K562 (cell line): Measurements from ENCODE around the gene LPGAT1. TPM values are rescaled to one million over a fixed set of nuclear protein-coding genes. Genes with fewer than 3 reads are reported as not detected.
A peak's percentile ranks its signal among the peaks of the same experiment; 100 is the strongest.

Experiments used
- ATAC-seq: fragments of 200-7000 bp; cut with Tn5 transposase; 3 replicates; pipeline ENCODE4 v1.9.1; 2020; ENCODE audit warnings: moderate library complexity
- BruUV-seq: library from RNA; stranded (reverse); fragments of 400-500 nt; replicated peaks from 2 replicates; lab custom pipeline; 2021; lab: Mats Ljungman, UMichigan
- CTCF ChIA-PET: fragments of 300-600 bp; formaldehyde crosslinking; extraction: SDS; loops from one replicate; lab custom pipeline; 2021; ENCODE audit warnings: low intra/inter-chr PET ratio; lab: Yijun Ruan, JAX
- POLR2A ChIA-PET: fragments of 300-600, 350-650 bp; sonication (Branson Sonifier 250); formaldehyde crosslinking; extraction: SDS; loops from one replicate; lab custom pipeline; 2021; ENCODE audit warnings: antibody characterized with exemption, inconsistent platforms; lab: Yijun Ruan, JAX
- DNase-seq, 4 experiments: peaks; one replicate each; pipeline versions ENCODE4 v3.0.0 to v3.0.0-alpha.2; 2011 to 2018; ENCODE audit warnings: low spot score in 3 of 4, mixed read lengths in 3 of 4; ENCODE audit errors: extremely low read depth in 1 of 4
- FAIRE-seq: peaks from 2 replicates; lab custom pipeline; 2011; peaks lifted over from hg19 to GRCh38; lab: Jason Lieb, UNC
- H2AFZ ChIP-seq: 2 replicates; pipeline ENCODE4 v1.6.0; 2011; ENCODE audit warnings: low read depth, low read length, control low read depth, inconsistent platforms
- H3K27ac ChIP-seq: fragments of 200-600 bp; 3 replicates; pipeline ENCODE4 v1.8.0; 2011; ENCODE audit warnings: low read depth, mild to moderate bottlenecking, control low read depth, inconsistent platforms, low read length, moderate library complexity, mixed read lengths; ENCODE audit errors: extremely low read depth
- H3K27me3 ChIP-seq, 2 experiments: fragments of 300-600 bp in 1 of 2; 2 replicates in 1 of 2; 3 replicates in 1 of 2; pipeline versions ENCODE4 v1.6.0 to v1.8.0; 2011; ENCODE audit warnings: inconsistent platforms in 2 of 2, low read length in 2 of 2, mild to moderate bottlenecking in 1 of 2, mixed read lengths in 1 of 2, moderate library complexity in 1 of 2; ENCODE audit not compliant: control insufficient read depth in 2 of 2, insufficient read depth in 2 of 2
- H3K36me3 ChIP-seq: fragments of 300-600 bp; 3 replicates; pipeline ENCODE4 v1.8.0; 2011; ENCODE audit warnings: mild to moderate bottlenecking, low read length, inconsistent platforms; ENCODE audit not compliant: control insufficient read depth, insufficient read depth
- H3K4me1 ChIP-seq, 2 experiments: fragments of 200-600 bp in 1 of 2; replicated peaks in 1 of 2; 2 replicates in 1 of 2; 3 replicates in 1 of 2; pipeline versions ENCODE4 v1.5.1 to v1.8.0; 2011; ENCODE audit warnings: inconsistent platforms in 2 of 2, low read length in 2 of 2, mild to moderate bottlenecking in 1 of 2, mixed read lengths in 1 of 2, moderate library complexity in 1 of 2; ENCODE audit not compliant: control insufficient read depth in 2 of 2, insufficient read depth in 2 of 2
- H3K4me2 ChIP-seq: 2 replicates; pipeline ENCODE4 v1.6.1; 2011; ENCODE audit warnings: low read length, control low read depth, inconsistent platforms, mixed read lengths; ENCODE audit not compliant: insufficient read depth
- H3K4me3 ChIP-seq: fragments of 200-600 bp; sonication (generic), shearing (Covaris generic); 2 replicates; pipeline ENCODE4 v1.5.1; 2016; ENCODE audit warnings: control low read depth, inconsistent platforms
- H3K79me2 ChIP-seq: fragments of 200-600 bp; 3 replicates; pipeline ENCODE4 v1.8.0; 2011; ENCODE audit warnings: low read length, inconsistent platforms; ENCODE audit not compliant: control insufficient read depth, insufficient read depth
- H3K9ac ChIP-seq, 2 experiments: 2 replicates each; pipeline versions ENCODE4 v1.6.0 to v1.6.1; 2011; ENCODE audit warnings: low read depth in 2 of 2, low read length in 2 of 2, control low read depth in 1 of 2, inconsistent platforms in 1 of 2, mild to moderate bottlenecking in 1 of 2, mixed read lengths in 1 of 2; ENCODE audit not compliant: insufficient read depth in 1 of 2
- H3K9me1 ChIP-seq: one replicate; pipeline ENCODE4 v1.6.0; 2011; ENCODE audit warnings: inconsistent platforms, mild to moderate bottlenecking, low read length, moderate library complexity; ENCODE audit not compliant: control insufficient read depth, insufficient read depth
- H3K9me3 ChIP-seq: replicated peaks from 2 replicates; pipeline ENCODE4 v1.5.1; 2011; ENCODE audit warnings: low read depth, low read length, inconsistent platforms; ENCODE audit not compliant: control insufficient read depth, insufficient read depth
- H4K20me1 ChIP-seq: replicated peaks from 2 replicates; pipeline ENCODE4 v1.6.1; 2011; ENCODE audit warnings: low read length, inconsistent platforms, mixed read lengths; ENCODE audit not compliant: control insufficient read depth, insufficient read depth
- ARNT ChIP-seq, 2 experiments: fragments of 450-650 bp; IDR thresholded peaks; 2 replicates each; pipeline ENCODE4 v1.6.1; 2016; ENCODE audit warnings: mild to moderate bottlenecking in 1 of 2
- CBFA2T2 ChIP-seq: fragments of 450-650 bp; conservative IDR thresholded peaks from 2 replicates; pipeline ENCODE4 v1.6.1; 2017; ENCODE audit warnings: mild to moderate bottlenecking
- CBFA2T3 ChIP-seq: fragments of 450-650 bp; IDR thresholded peaks from 2 replicates; pipeline ENCODE4 v1.6.1; 2017
- HDAC3 ChIP-seq: fragments of 450-650 bp; IDR thresholded peaks from 2 replicates; pipeline ENCODE4 v1.6.1; 2018; ENCODE audit warnings: borderline replicate concordance, mild to moderate bottlenecking, moderate library complexity; ENCODE audit not compliant: partially characterized antibody
- LEF1 ChIP-seq: fragments of 450-650 bp; IDR thresholded peaks from 2 replicates; pipeline ENCODE4 v1.6.1; 2016; ENCODE audit warnings: mild to moderate bottlenecking
- MTA2 ChIP-seq: fragments of 450-650 bp; IDR thresholded peaks from 2 replicates; pipeline ENCODE4 v1.6.1; 2016; ENCODE audit warnings: low read depth
- NCOR1 ChIP-seq: fragments of 450-650 bp; IDR thresholded peaks from 2 replicates; pipeline ENCODE4 v1.6.1; 2016; ENCODE audit warnings: mild to moderate bottlenecking, moderate library complexity
- RBM17 ChIP-seq: fragments of 200-400 bp; formaldehyde crosslinking; IDR thresholded peaks from 2 replicates; pipeline ENCODE4 v1.6.1; 2017; ENCODE audit warnings: low read depth, mild to moderate bottlenecking, low read length, borderline replicate concordance
- SMARCB1 ChIP-seq: IDR thresholded peaks from 2 replicates; pipeline ENCODE4 v1.6.1; 2011; ENCODE audit warnings: improper control_type of control experiment, low read depth; ENCODE audit not compliant: insufficient read length
- SOX6 ChIP-seq: fragments of 450-650 bp; IDR thresholded peaks from 2 replicates; pipeline ENCODE4 v1.6.1; 2014; ENCODE audit warnings: mild to moderate bottlenecking
- TGIF2 ChIP-seq: sonication (generic); formaldehyde crosslinking; IDR thresholded peaks from 2 replicates; pipeline ENCODE4 v1.8.1; 2022; ENCODE audit warnings: mild to moderate bottlenecking, missing genetic modification reagents, moderate library complexity
- TRIM24 ChIP-seq, 2 experiments: fragments of 450-650 bp; IDR thresholded peaks; 2 replicates each; pipeline ENCODE4 v1.6.1; 2016
- ZBTB8A ChIP-seq: fragments of 450-650 bp; IDR thresholded peaks from 2 replicates; pipeline ENCODE4 v1.6.1; 2018; ENCODE audit warnings: mild to moderate bottlenecking, moderate library complexity; ENCODE audit not compliant: partially characterized antibody
- ZNF232 ChIP-seq: sonication (generic); formaldehyde crosslinking; IDR thresholded peaks from 2 replicates; pipeline ENCODE4 v1.8.0; 2022; ENCODE audit warnings: mild to moderate bottlenecking, missing genetic modification reagents
- ZNF263 ChIP-seq: sonication (generic); formaldehyde crosslinking; IDR thresholded peaks from 2 replicates; pipeline ENCODE4 v1.8.0; 2022; ENCODE audit warnings: mild to moderate bottlenecking, missing genetic modification reagents, borderline replicate concordance
- ZNF316 ChIP-seq: fragments of 450-650 bp; IDR thresholded peaks from 2 replicates; pipeline ENCODE4 v1.6.1; 2016
- ZSCAN32 ChIP-seq: fragments of 450-650 bp; formaldehyde crosslinking; IDR thresholded peaks from 2 replicates; pipeline ENCODE4 v1.4.0; 2020; ENCODE audit warnings: mild to moderate bottlenecking, moderate library complexity
- WGBS: fragments of 100-300 bp; shearing (Covaris generic); methylation state at CpG from one replicate; pipeline ENCODE4 v1.1.6; 2016; ENCODE audit warnings: low coverage, mixed read lengths; ENCODE audit not compliant: insufficient coverage; ENCODE audit errors: missing lambda C conversion rate; 5-methylcytosine and 5-hydroxymethylcytosine counted together
- in situ Hi-C: fragments of 300-500 bp; cut with MboI; formaldehyde crosslinking; loops from 4 replicates; pipeline ENCODE4 v1.15.0; 2018; ENCODE audit warnings: inconsistent platforms, mixed read lengths
- intact Hi-C: fragments of 100-400 bp; cut with micrococcal nuclease; formaldehyde crosslinking; loops from 2 replicates; pipeline ENCODE4 v1.14.2; 2022
- polyA plus RNA-seq, 8 experiments: library from polyadenylated mRNA; depleted of rRNA in 4 of 8; stranded (reverse) in 5 of 8; unstranded in 3 of 8; fragments of >200 nt; fragmentation: Nextera tagmentation in 2 of 8; fragmentation: Illumina TruSeq in 1 of 8; extraction: Ambion mirVana in 2 of 8; extraction: Trizol in 1 of 8; gene quantifications; 2 replicates each; pipeline versions ENCODE4 v1.2.1 to v1.2.3, GENCODE V29; 2011 to 2014; ENCODE audit warnings: inconsistent platforms in 1 of 8, missing spikeins in 1 of 8
- total RNA-seq, 7 experiments: library from RNA; depleted of rRNA in 6 of 7; stranded (reverse); fragments of >200 nt in 6 of 7; fragmentation: Illumina TruSeq in 2 of 7; extraction: Trizol in 2 of 7; gene quantifications; 2 replicates each; pipeline versions ENCODE4 v1.2.1 to v1.2.3, GENCODE V29; 2011 to 2021; ENCODE audit warnings: low replicate concordance in 1 of 7
- TF ChIP-seq, protein P1 (sequence below): fragments of 450-650 bp; formaldehyde crosslinking; IDR thresholded peaks from 2 replicates; pipeline ENCODE4 v1.4.0; 2020; ENCODE audit warnings: mild to moderate bottlenecking, moderate library complexity
- TF ChIP-seq, protein P2 (sequence below), 3 experiments: fragments of 200-800 bp in 1 of 3; fragments of 250-450 bp in 1 of 3; fragments of 450-650 bp in 1 of 3; sonication (Bioruptor Pico) in 1 of 3; sonication (Bioruptor generic) in 1 of 3; formaldehyde crosslinking in 1 of 3; IDR thresholded peaks; 2 replicates each; pipeline versions ENCODE4 v1.6.1 to v1.8.0; 2016 to 2022; ENCODE audit warnings: mild to moderate bottlenecking in 2 of 3, missing genetic modification characterization in 2 of 3, missing compliant biosample characterization in 1 of 3, moderate library complexity in 1 of 3

Gene LPGAT1
- total and polyA plus RNA-seq, 9 of the 15 experiments (the other 6 are each of a cell fraction or from before 2014, with no cell fraction given) = 5.7 to 31.4 (median 16.3) TPM

DNA sequence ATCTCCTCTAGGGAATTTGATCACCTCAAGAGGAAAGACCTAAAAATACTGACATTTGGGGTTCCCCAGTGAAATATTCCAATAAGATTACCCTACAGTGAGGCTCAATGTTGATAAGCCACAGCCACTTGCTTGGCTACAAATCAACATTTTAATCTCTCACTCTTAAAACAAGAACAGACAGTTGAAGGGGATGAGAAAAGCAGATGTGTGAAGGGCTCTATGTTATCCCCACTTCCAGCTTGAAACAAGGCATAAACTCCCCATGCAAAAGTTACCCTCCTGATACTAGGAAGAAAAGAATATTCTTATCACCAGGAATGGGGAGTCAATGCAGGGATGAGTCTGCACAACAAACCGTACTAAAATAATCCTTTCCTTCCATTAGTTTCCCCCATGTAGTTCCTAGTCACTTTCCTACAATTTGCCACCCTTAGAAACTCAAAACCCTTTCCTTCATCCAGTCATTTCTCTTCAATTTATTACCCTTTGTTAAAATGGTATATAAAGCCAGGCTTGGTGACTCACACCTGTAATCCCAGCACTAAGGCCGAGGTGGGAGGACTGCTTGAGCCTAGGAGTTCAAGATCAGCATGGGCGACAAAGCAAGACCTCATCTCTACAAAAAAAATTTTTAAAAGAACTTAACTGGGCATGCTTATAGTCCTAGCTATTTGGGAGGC, 29.5 kb downstream of the LPGAT1 start:
- no peak overlapping the region for H3K9ac ChIP-seq
- WGBS = 17% methylated on average over 3 of the region's 3 CpGs
- intact Hi-C loops (no loop called here), in situ Hi-C loops (no loop called here)
- no TSS peak for BruUV-seq
- no peak overlapping the region for H3K4me3 ChIP-seq
- ChIA-PET POLR2A (interaction anchor here (0.8 kb wide), 1 partner anchor 28 kb away, joined by 3 read pairs; no protein-coding TSS in a partner anchor), CTCF (no interaction called here)
- ATAC-seq (peak; percentile 71), DNase-seq (peak in 3 of 4 experiments; percentile 20 to 58 (median 23)), FAIRE-seq (peak; percentile 71)
- no peaks in the 10 kb centered on the region for H4K20me1 ChIP-seq
- H3K9me3 ChIP-seq = peaks cover 6% of the 10 kb centered on the region; the same call in 1 of the 2 replicates
- no peak overlapping the region for H2AFZ ChIP-seq
- peak overlapping the region; percentile 26 for H3K4me2 ChIP-seq
- H3K79me2 ChIP-seq = no peaks in the 10 kb centered on the region; the same call in 2 of the 3 replicates
- peak overlapping the region; percentile 40; the same call in 1 of the 3 replicates for H3K27ac ChIP-seq
- H3K27me3 ChIP-seq = no peaks in the 10 kb centered on the region
- peaks cover 0 to 8% of the 10 kb centered on the region in 2 experiments; a peak in 1 of 5 replicates for H3K4me1 ChIP-seq
- peaks cover 5% of the 10 kb centered on the region; the same call in 1 of the 3 replicates for H3K36me3 ChIP-seq
- H3K9me1 ChIP-seq = no peaks in the 10 kb centered on the region
- TF ChIP-seq TRIM24 (IDR thresholded peaks at IDR 0.05) (peak; percentile 40 to 65; a peak in 3 of 4 replicates), ZNF232 (CRISPR knock-in tag) (no peak), ZBTB8A (no peak), ZSCAN32 (CRISPR knock-in tag) (no peak), LEF1 (no peak), ZNF316 (no peak), TGIF2 (CRISPR knock-in tag) (no peak), ZNF263 (CRISPR knock-in tag) (peak; percentile 59; the same call in 1 of the 2 replicates), NCOR1 (peak; percentile 68), RBM17 (no peak), CBFA2T3 (peak; percentile 85), CBFA2T2 (peak; percentile 76), MTA2 (peak; percentile 65; the same call in 1 of the 2 replicates), HDAC3 (no peak), SOX6 (peak; percentile 36; the same call in 1 of the 2 replicates), ARNT (IDR thresholded peaks at IDR 0.05) (no peak), SMARCB1 (no peak)
- TF ChIP-seq, protein P1, sequence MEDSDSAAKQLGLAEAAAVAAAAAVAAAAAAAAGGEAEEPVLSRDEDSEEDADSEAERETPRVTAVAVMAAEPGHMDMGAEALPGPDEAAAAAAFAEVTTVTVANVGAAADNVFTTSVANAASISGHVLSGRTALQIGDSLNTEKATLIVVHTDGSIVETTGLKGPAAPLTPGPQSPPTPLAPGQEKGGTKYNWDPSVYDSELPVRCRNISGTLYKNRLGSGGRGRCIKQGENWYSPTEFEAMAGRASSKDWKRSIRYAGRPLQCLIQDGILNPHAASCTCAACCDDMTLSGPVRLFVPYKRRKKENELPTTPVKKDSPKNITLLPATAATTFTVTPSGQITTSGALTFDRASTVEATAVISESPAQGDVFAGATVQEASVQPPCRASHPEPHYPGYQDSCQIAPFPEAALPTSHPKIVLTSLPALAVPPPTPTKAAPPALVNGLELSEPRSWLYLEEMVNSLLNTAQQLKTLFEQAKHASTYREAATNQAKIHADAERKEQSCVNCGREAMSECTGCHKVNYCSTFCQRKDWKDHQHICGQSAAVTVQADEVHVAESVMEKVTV (CRISPR knock-in tag) = no peak
- TF ChIP-seq, protein P2, sequence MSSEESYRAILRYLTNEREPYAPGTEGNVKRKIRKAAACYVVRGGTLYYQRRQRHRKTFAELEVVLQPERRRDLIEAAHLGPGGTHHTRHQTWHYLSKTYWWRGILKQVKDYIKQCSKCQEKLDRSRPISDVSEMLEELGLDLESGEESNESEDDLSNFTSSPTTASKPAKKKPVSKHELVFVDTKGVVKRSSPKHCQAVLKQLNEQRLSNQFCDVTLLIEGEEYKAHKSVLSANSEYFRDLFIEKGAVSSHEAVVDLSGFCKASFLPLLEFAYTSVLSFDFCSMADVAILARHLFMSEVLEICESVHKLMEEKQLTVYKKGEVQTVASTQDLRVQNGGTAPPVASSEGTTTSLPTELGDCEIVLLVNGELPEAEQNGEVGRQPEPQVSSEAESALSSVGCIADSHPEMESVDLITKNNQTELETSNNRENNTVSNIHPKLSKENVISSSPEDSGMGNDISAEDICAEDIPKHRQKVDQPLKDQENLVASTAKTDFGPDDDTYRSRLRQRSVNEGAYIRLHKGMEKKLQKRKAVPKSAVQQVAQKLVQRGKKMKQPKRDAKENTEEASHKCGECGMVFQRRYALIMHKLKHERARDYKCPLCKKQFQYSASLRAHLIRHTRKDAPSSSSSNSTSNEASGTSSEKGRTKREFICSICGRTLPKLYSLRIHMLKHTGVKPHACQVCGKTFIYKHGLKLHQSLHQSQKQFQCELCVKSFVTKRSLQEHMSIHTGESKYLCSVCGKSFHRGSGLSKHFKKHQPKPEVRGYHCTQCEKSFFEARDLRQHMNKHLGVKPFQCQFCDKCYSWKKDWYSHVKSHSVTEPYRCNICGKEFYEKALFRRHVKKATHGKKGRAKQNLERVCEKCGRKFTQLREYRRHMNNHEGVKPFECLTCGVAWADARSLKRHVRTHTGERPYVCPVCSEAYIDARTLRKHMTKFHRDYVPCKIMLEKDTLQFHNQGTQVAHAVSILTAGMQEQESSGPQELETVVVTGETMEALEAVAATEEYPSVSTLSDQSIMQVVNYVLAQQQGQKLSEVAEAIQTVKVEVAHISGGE (CRISPR knock-in tag; IDR thresholded peaks at IDR 0.05) = 0 out of 6 replicates have a peak, but pooled peaks of 1 of the 3 experiments have one; percentile 39
